ENCODE data around the gene ARPC1B.

Gene ARPC1B

GRCh38 chr7:99403764-99404163 is 29.2 kb downstream of the ARPC1B start:
- Histone ChIP-seq H3K9me2 (ENCODE audit: low read depth, low read length) (no peaks in the 10 kb centered on the region), H3K27ac (ENCODE audit: low read depth, low read length, poor library complexity, severe bottlenecking) (no peak overlapping the region), H3K4me3 (ENCODE audit: low read depth, low read length, poor library complexity, severe bottlenecking) (no peak overlapping the region), H3K79me2 (ENCODE audit: insufficient read depth, low read length) (peaks cover 30% of the 10 kb centered on the region), H4K20me1 (ENCODE audit: insufficient read depth, low read length) (no peaks in the 10 kb centered on the region), H3K4me2 (ENCODE audit: low read length) (no peak overlapping the region), H3K9ac (ENCODE audit: low read length) (no peak overlapping the region), H3K4me1 (ENCODE audit: insufficient read depth, low read length, severe bottlenecking) (peaks cover 16% of the 10 kb centered on the region), H3K36me3 (ENCODE audit: insufficient read depth, low read length) (peaks cover 61% of the 10 kb centered on the region), H3K9me3 (ENCODE audit: low read length) (no peaks in the 10 kb centered on the region), H3F3A (ENCODE audit: insufficient read depth, low read length) (no peaks in the 10 kb centered on the region), H3K27me3 (ENCODE audit: insufficient read depth, low read length) (no peaks in the 10 kb centered on the region), H2AFZ (ENCODE audit: low read length) (no peak overlapping the region)
- TF ChIP-seq CTCF (IDR thresholded peaks at IDR 0.05; ENCODE audit: low read length): no peak
- TF ChIP-seq EZH2 (IDR thresholded peaks at IDR 0.05; ENCODE audit: borderline replicate concordance, low read length): no peak

- H3K4me3 ChIP-seq (ENCODE audit: low read depth, low read length, poor library complexity, severe bottlenecking): no peak overlapping the region
- H3K4me2 ChIP-seq (ENCODE audit: low read length): no peak overlapping the region
- no peaks in the 10 kb centered on the region for H4K20me1 ChIP-seq (ENCODE audit: insufficient read depth, low read length)
- peaks cover 55% of the 10 kb centered on the region for H3K36me3 ChIP-seq (ENCODE audit: insufficient read depth, low read length)
- H3K27ac ChIP-seq (ENCODE audit: low read depth, low read length, poor library complexity, severe bottlenecking): no peak overlapping the region
- H3F3A ChIP-seq (ENCODE audit: insufficient read depth, low read length): no peaks in the 10 kb centered on the region
- no peaks in the 10 kb centered on the region for H3K9me3 ChIP-seq (ENCODE audit: low read length)
- no peaks in the 10 kb centered on the region for H3K9me2 ChIP-seq (ENCODE audit: low read depth, low read length)
- H3K4me1 ChIP-seq (ENCODE audit: insufficient read depth, low read length, severe bottlenecking): peaks cover 16% of the 10 kb centered on the region
- H3K79me2 ChIP-seq (ENCODE audit: insufficient read depth, low read length): peaks cover 36% of the 10 kb centered on the region
- H3K9ac ChIP-seq (ENCODE audit: low read length): no peak overlapping the region
- H2AFZ ChIP-seq (ENCODE audit: low read length): no peak overlapping the region
- TF ChIP-seq CTCF (IDR thresholded peaks at IDR 0.05; ENCODE audit: low read length) (no peak), EZH2 (IDR thresholded peaks at IDR 0.05; ENCODE audit: borderline replicate concordance, low read length) (no peak)
- H3K27me3 ChIP-seq (ENCODE audit: insufficient read depth, low read length): no peaks in the 10 kb centered on the region
Observed at GRCh38 chr7:99404235-99404976, 29.9 kb downstream of the ARPC1B start.

- Histone ChIP-seq H3K4me2 (ENCODE audit: low read length) (no peak overlapping the region), H3K9ac (ENCODE audit: low read length) (no peak overlapping the region), H4K20me1 (ENCODE audit: insufficient read depth, low read length) (no peaks in the 10 kb centered on the region), H3K9me2 (ENCODE audit: low read depth, low read length) (no peaks in the 10 kb centered on the region), H3K79me2 (ENCODE audit: insufficient read depth, low read length) (peaks cover 41% of the 10 kb centered on the region), H3K36me3 (ENCODE audit: insufficient read depth, low read length) (peaks cover 49% of the 10 kb centered on the region), H3K4me3 (ENCODE audit: low read depth, low read length, poor library complexity, severe bottlenecking) (no peak overlapping the region), H3K27ac (ENCODE audit: low read depth, low read length, poor library complexity, severe bottlenecking) (no peak overlapping the region), H3K9me3 (ENCODE audit: low read length) (no peaks in the 10 kb centered on the region), H2AFZ (ENCODE audit: low read length) (no peak overlapping the region), H3F3A (ENCODE audit: insufficient read depth, low read length) (no peaks in the 10 kb centered on the region), H3K4me1 (ENCODE audit: insufficient read depth, low read length, severe bottlenecking) (peaks cover 21% of the 10 kb centered on the region), H3K27me3 (ENCODE audit: insufficient read depth, low read length) (no peaks in the 10 kb centered on the region)
- TF ChIP-seq EZH2 (IDR thresholded peaks at IDR 0.05; ENCODE audit: borderline replicate concordance, low read length): no peak
- TF ChIP-seq CTCF (IDR thresholded peaks at IDR 0.05; ENCODE audit: low read length): no peak
Observed at GRCh38 chr7:99404977-99405320, 30.4 kb downstream of the ARPC1B start.

Measured in OCI-LY1 (cell line).